Natural killer cell (primary cell): ENCODE data around the gene CD63. TPM values are rescaled to one million over a fixed set of nuclear protein-coding genes. Genes with fewer than 3 reads are reported as not detected.

Experiments
- ATAC-seq, 3 donors: fragments of 150-1000 bp in 2 of 3; fragments of 200-7000 bp in 1 of 3; cut with Tn5 transposase; 1 replicate in 1 of 3; 2 replicates in 2 of 3; pipeline ENCODE4 v1.10.0; 2021; ENCODE audit warnings: mild to moderate bottlenecking in 2 of 3, moderate library complexity in 2 of 3
- DNase-seq, 2 donors: peaks; one replicate each; pipeline versions ENCODE4 v3.0.0 to v3.0.0-alpha.2; 2013 to 2021; ENCODE audit warnings: mixed read lengths in 1 of 2
- H3K27ac ChIP-seq: one replicate; pipeline ENCODE4 v1.5.1; 2013; ENCODE audit warnings: mild to moderate bottlenecking, low read length
- H3K27me3 ChIP-seq: one replicate; pipeline ENCODE4 v1.6.1; 2013; ENCODE audit warnings: low read length; ENCODE audit not compliant: control insufficient read depth, insufficient read depth
- H3K36me3 ChIP-seq: one replicate; pipeline ENCODE4 v1.6.1; 2013; ENCODE audit warnings: low read length; ENCODE audit not compliant: control insufficient read depth, insufficient read depth
- H3K4me1 ChIP-seq: one replicate; pipeline ENCODE4 v1.6.1; 2013; ENCODE audit warnings: low read length; ENCODE audit not compliant: control insufficient read depth, insufficient read depth
- H3K4me3 ChIP-seq: one replicate; pipeline ENCODE4 v1.5.1; 2013; ENCODE audit warnings: low read length
- H3K9me3 ChIP-seq: one replicate; pipeline ENCODE4 v1.6.1; 2013; ENCODE audit warnings: low read length; ENCODE audit not compliant: control insufficient read depth, insufficient read depth
- H3K27ac Mint-ChIP-seq, 2 donors: one replicate each; pipeline ENCODE4 v1.8.0; 2022; ENCODE audit warnings: mild to moderate bottlenecking in 2 of 2, mixed read lengths in 2 of 2, moderate library complexity in 1 of 2
- H3K27me3 Mint-ChIP-seq, 2 donors: one replicate each; pipeline ENCODE4 v1.8.0; 2022; ENCODE audit warnings: low read depth in 2 of 2, mixed read lengths in 2 of 2
- H3K36me3 Mint-ChIP-seq: one replicate; pipeline ENCODE4 v1.8.0; 2022; ENCODE audit warnings: mixed read lengths
- H3K4me1 Mint-ChIP-seq, 2 donors: one replicate each; pipeline ENCODE4 v1.8.0; 2022; ENCODE audit warnings: mixed read lengths in 2 of 2
- H3K4me3 Mint-ChIP-seq: one replicate; pipeline ENCODE4 v1.8.0; 2022; ENCODE audit warnings: mild to moderate bottlenecking, moderate library complexity, mixed read lengths
- H3K9me3 Mint-ChIP-seq, 2 donors: one replicate each; pipeline ENCODE4 v1.8.0; 2022; ENCODE audit warnings: mixed read lengths in 2 of 2
- WGBS: methylation state at CpG from one replicate; pipeline ENCODE4 v1.1.7; 2013; ENCODE audit warnings: missing lambda C conversion rate; ENCODE audit not compliant: insufficient coverage; 5-methylcytosine and 5-hydroxymethylcytosine counted together
- intact Hi-C: fragments of 100-400 bp; cut with micrococcal nuclease; formaldehyde crosslinking; loops from one replicate; pipeline ENCODE4 v1.14.2; 2022
- total RNA-seq, 4 donors: library from RNA; stranded (reverse); fragments of 120-200 nt in 1 of 4; gene quantifications; one replicate each; pipeline versions ENCODE4 v1.2.3 to v1.2.4, GENCODE V29; 2013 to 2022
- TF ChIP-seq, protein P1 (sequence below): fragments of 200-600 bp; IDR thresholded peaks from one replicate; pipeline ENCODE4 v1.8.0; 2022; ENCODE audit warnings: antibody characterized with exemption

Gene CD63
- total RNA-seq, 3 donors from 2014 or later (not counting 1 experiment from before 2014, with no cell fraction given): 296 to 441 (median 319) TPM

DNA sequence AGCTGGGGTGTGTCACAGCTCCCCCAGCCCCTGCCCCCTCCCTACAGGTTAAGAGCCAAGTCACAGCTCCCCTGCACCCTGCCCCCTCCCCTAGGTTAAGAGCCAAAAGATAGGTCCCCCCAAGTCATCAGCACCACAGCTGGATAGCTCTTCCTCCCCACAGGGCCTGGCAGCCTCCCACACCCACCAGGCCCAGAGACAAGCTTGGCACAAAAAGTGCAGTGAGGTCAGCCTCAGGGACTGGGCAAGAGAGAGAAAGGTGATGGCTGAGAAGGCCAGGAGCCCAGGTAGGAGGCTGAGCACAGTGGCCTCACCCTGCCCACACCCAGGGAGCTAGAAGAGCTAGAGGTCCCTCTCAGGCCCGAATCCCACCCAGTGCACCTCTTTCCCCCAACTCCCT lies 29.8 kb downstream of the CD63 start:
- DNase-seq: no peak
- no CpG with 5 or more reads among the region's 1 CpG for WGBS
- Histone ChIP-seq H3K4me1 (no peaks in the 10 kb centered on the region), H3K27ac (no peak overlapping the region), H3K27me3 (no peaks in the 10 kb centered on the region), H3K4me3 (no peak overlapping the region), H3K36me3 (no peaks in the 10 kb centered on the region), H3K9me3 (no peaks in the 10 kb centered on the region)
- H3K4me1 Mint-ChIP-seq: no peaks in the 10 kb centered on the region
- no peak overlapping the region for H3K27ac Mint-ChIP-seq
- no peaks in the 10 kb centered on the region for H3K36me3 Mint-ChIP-seq
- TF ChIP-seq, protein P1, sequence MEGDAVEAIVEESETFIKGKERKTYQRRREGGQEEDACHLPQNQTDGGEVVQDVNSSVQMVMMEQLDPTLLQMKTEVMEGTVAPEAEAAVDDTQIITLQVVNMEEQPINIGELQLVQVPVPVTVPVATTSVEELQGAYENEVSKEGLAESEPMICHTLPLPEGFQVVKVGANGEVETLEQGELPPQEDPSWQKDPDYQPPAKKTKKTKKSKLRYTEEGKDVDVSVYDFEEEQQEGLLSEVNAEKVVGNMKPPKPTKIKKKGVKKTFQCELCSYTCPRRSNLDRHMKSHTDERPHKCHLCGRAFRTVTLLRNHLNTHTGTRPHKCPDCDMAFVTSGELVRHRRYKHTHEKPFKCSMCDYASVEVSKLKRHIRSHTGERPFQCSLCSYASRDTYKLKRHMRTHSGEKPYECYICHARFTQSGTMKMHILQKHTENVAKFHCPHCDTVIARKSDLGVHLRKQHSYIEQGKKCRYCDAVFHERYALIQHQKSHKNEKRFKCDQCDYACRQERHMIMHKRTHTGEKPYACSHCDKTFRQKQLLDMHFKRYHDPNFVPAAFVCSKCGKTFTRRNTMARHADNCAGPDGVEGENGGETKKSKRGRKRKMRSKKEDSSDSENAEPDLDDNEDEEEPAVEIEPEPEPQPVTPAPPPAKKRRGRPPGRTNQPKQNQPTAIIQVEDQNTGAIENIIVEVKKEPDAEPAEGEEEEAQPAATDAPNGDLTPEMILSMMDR: no peak
- ATAC-seq: no peak
- no peak overlapping the region for H3K4me3 Mint-ChIP-seq
- intact Hi-C loops: no loop called here
- no peaks in the 10 kb centered on the region for H3K9me3 Mint-ChIP-seq
- no peaks in the 10 kb centered on the region for H3K27me3 Mint-ChIP-seq

DNA sequence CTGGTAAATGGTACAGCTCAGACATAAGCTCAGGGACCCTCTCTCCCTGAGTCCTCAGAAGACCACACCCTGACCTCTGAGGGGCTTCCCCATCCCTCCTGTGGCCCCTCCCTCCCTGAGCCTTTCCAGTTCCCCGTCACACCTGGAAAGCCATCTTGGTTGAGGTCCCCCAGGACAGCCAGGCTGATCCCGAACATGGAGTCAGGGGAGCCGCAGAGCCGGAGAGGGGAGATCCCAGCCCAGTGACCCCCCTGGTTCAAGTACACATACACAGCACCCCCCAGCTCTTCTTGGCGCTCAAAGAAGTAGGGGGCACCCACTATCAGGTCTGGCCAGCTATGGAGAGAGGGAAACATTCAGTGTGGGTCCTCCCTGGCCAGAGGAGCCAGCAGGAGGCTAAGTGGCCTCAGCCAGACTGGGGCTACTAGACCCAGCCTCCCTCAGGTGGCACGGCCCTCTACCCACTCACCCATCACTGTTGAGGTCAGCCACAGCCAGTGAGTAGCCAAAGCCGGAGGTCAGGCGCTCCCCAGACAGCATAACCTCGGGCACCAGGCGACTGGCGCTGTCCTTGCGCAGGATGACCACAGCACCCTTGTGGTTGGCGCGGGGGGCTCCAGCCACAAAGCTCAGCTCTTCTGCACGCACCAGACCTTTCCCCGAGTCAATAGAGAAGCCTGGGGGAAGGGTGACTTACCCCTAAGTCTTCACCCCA lies 30.4 kb downstream of the CD63 start:
- no peaks in the 10 kb centered on the region for H3K4me1 ChIP-seq
- Mint-ChIP-seq H3K4me3 (no peak overlapping the region), H3K4me1 (no peaks in the 10 kb centered on the region), H3K9me3 (no peaks in the 10 kb centered on the region), H3K36me3 (no peaks in the 10 kb centered on the region), H3K27me3 (no peaks in the 10 kb centered on the region), H3K27ac (no peak overlapping the region)
- H3K27me3 ChIP-seq: no peaks in the 10 kb centered on the region
- no peaks in the 10 kb centered on the region for H3K36me3 ChIP-seq
- H3K4me3 ChIP-seq: no peak overlapping the region
- no peak for DNase-seq
- H3K27ac ChIP-seq: no peak overlapping the region
- TF ChIP-seq, protein P1: no peak
- intact Hi-C loops: no loop called here
- H3K9me3 ChIP-seq: no peaks in the 10 kb centered on the region
- WGBS: 72% methylated on average over 15 of the region's 16 CpGs
- no peak for ATAC-seq

DNA sequence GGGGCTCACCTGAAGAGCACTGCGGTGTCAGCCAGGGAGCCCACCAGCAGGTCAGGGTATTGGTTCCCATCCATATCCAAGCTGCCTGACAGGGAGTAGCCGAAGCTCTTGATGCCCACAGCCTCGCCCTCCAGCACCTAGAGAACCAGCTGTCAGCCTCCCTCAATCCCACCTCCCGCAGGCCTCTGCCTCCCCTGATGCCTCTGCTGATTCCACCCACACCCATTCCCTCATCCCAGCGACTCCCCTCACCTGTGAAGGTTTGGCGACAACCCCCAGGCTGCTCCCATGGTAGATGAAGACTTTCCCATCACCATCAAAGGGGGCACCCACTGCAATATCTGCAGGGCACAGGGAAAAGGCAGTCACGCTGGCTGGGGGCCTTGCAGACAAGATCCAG lies 31.1 kb downstream of the CD63 start:
- no peak overlapping the region for H3K27ac ChIP-seq
- TF ChIP-seq, protein P1: no peak
- no peak for DNase-seq
- H3K9me3 ChIP-seq: no peaks in the 10 kb centered on the region
- intact Hi-C loops: no loop called here
- no peaks in the 10 kb centered on the region for H3K27me3 Mint-ChIP-seq
- no peaks in the 10 kb centered on the region for H3K27me3 ChIP-seq
- no peaks in the 10 kb centered on the region for H3K36me3 Mint-ChIP-seq
- no peak overlapping the region for H3K27ac Mint-ChIP-seq
- no peaks in the 10 kb centered on the region for H3K36me3 ChIP-seq
- no peaks in the 10 kb centered on the region for H3K4me1 Mint-ChIP-seq
- no peaks in the 10 kb centered on the region for H3K4me1 ChIP-seq
- no peak overlapping the region for H3K4me3 Mint-ChIP-seq
- ATAC-seq: no peak
- WGBS: 90% methylated on average over 7 of the region's 7 CpGs
- no peak overlapping the region for H3K4me3 ChIP-seq
- H3K9me3 Mint-ChIP-seq: no peaks in the 10 kb centered on the region
